ENCODE data around the gene ANK3.

The ANK3 gene

DNA sequence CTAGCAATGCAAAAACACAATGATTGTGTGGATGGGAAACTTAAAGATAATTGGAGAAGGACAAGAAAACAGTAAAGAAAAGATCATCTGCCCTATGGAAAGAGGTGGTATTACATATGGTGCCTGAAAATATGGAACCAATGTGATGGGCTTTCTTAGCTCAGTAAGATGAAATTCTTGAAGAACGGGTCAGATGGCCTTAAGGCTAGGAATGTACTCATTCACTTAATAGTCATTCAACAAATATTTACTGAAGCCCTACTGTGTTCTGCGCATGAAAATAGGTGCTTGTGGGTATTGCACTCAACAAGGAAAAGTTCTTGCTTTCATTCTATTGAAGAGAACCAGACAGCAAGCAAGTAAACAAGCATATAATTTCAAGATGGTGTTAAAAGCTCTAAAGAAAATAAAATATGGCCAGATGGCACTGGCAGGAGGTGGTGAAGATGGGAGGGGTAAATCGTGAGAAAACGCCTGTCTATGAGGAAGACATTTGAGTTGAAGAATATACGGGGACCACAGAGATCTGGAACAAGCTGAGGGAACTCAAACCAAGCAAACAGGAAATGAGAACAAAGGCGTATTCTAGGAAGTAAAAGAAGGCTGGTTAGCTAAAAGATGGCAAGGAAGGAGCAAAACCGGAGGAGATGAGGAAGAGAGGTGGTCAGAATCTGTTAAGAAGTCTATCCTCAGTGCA, 179.7 kb downstream of the ANK3 start:
- no peak for DNase-seq

DNA sequence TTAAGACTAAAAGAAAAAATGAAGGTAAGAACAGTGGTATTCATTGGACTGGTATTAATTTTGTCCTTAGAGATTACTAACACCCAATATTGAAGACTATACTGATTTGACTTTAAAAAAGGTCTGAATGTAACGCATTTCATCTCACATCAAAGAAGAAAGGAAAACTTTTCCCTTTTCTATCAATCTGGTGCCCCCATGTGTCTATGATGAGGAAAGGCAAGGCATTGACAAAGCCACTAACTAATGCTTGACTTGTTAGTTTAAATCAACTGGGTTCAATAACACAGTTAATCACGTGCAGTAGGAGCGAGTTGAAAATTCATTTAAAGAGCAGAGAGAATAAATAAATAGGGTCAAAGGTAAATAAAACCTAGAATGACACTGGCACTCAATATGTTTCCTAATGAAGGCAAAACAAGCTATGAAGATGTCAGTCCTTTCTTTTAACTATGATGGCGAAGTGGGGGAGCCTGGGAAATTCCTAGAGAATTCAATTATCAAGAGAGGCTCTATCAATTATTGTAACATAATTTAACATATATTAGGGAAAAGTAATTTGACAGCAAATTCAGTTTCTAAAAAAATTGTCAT, 180.9 kb downstream of the ANK3 start:
- DNase-seq, result peak; percentile 11 to 55 (median 20)

GRCh38 chr10:60207894-60208293, 181.8 kb downstream of the ANK3 start:
- DNase-seq, result no peak

DNA sequence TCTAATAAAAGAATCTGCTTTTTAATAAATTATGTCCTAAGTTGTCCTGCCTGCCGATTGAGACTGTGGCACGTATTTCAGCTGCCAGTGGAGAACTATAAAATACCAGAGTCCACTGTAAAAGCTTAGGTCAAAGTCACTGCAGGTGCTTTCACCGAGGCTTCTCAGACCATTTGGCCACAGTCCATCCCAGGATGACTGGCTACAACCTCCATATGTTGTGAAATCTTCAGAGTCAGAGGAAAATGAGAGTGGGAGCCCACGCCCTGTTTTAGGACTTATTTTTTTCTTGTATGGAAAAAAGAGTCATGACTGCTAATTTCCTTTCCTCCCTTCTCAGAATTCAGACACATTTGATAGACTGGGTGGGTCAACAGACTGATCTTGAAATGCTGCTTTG, 182.9 kb downstream of the ANK3 start:
- no peak for DNase-seq

DNA sequence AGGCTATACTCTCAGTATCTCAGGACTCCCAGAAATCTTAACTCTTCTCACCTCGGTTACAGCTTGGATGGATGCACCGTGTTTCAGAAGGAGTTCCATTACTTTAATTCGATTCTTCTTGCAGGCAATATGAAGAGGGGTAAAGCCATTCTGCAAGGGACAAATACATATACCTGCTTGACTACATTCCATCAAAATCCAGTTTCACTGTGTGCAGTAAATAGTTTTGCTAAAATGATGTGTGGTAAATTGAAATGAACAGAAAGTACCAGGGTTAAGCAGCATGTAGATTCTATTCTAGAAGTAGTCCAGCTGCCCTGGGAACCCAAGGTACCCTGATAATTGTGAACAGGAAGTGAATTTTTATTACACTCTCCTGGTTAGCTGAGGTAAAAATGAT, 183.9 kb downstream of the ANK3 start:
- DNase-seq, result no peak

GRCh38 chr10:60203993-60204618, 185.6 kb downstream of the ANK3 start:
- DNase-seq, result peak in 2 of 3 experiments; percentile 1 to 31

DNA sequence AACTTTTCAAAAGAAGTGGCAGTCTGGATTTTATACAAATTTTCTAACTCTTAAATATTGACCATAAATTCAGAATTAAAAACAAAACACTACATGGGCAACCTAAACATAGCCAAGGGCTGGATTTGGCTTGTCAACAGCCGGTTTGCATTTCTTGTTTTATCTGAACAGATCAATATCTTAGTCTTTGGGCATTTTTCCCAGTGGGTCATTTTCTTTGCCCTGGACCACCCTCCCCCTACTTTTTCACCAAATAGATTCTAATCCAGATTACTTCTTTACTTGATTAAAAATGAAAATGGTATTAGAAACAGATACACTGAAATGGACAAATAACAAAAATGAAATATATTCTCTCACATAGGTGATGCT, 189.0 kb downstream of the ANK3 start:
- DNase-seq, result no peak

GRCh38 chr10:60200012-60200681, 189.5 kb downstream of the ANK3 start:
- peak in 1 of 3 experiments; percentile 24 for DNase-seq

DNA sequence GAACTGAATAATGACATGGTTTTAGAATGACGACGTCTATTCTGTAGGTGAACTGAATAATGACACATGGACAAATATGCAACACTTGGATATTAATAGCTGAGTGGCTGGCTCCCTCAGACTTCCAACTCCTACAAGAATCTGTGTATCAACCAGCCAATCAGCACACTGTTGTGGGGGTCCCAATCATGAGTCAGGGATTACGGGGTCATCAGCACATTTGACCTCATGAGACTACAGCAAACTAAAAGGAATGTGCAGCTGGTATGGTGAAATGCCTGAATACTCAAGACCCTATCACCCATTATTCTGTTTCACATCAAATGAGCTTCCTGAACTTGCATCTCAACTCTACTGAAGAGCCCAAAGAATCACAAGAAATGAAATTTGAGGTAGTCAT, 192.5 kb downstream of the ANK3 start:
- DNase-seq, result no peak

DNA sequence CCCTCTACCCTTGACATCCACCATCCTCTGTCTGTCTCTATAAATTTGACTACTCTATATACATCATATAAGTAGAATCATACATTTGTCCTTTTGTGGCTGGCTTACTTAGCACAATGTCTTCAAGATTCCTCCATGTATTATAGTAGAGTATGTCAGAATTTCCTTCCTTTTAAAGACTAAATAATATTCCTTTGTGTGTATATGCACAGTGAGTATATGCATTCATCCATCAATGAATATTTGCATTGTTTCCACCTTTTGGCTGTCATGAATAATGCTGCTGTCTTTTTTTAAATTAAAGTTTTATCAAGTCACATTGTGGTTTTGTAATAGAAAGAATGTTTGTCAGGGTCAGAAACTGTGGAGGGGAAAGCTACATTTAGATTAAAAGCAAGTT, 195.3 kb downstream of the ANK3 start:
- no peak for DNase-seq

DNA sequence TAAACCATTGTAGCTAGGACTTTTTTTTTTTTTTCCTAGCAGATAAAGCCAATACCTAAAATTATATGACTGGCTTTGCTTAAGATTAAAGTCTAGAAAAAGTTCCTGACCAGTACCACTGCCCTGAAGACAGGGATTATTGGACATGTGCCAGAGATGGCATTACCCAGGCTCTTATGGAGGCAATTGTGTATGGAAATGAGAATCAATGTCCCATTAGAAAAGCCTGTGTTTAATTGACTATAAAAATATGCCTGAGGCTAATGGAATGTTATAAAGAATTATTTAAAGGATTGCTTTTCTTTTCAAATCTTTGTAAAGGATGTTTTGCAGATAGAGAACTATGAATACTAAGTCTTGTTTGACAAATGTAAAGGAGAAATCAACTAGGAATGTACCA, 196.7 kb downstream of the ANK3 start:
- DNase-seq, result peak in 1 of 3 experiments; percentile 15

GRCh38 chr10:60189861-60190475, 199.7 kb downstream of the ANK3 start:
- DNase-seq, result no peak

DNA sequence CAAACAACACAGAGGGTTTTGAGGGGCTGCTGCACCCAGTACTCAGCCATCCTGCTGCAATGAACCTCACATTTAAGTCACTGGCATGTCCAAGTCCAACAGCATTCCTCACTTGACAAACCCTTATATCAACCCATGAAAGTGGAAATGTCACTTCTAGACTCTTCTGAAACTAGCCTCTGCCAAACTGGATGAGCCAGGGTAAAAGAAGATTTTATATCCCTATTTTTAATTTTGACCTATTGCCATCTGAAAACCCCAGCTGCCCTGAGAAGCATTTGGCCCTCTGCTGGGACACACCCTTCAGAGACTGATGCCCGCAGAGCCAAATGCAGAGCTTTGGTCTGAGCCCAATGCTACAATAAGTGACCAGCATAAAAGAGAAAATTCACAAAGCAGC, 201.1 kb downstream of the ANK3 start:
- DNase-seq, result no peak

- DNase-seq, result no peak
These were observed 202.0 kb downstream of the ANK3 start for GRCh38 chr10:60187691-60188090.

GRCh38 chr10:60186315-60187071, 203.2 kb downstream of the ANK3 start:
- DNase-seq, result no peak

- no peak for DNase-seq
These were observed 204.3 kb downstream of the ANK3 start for GRCh38 chr10:60185421-60185820.

DNA sequence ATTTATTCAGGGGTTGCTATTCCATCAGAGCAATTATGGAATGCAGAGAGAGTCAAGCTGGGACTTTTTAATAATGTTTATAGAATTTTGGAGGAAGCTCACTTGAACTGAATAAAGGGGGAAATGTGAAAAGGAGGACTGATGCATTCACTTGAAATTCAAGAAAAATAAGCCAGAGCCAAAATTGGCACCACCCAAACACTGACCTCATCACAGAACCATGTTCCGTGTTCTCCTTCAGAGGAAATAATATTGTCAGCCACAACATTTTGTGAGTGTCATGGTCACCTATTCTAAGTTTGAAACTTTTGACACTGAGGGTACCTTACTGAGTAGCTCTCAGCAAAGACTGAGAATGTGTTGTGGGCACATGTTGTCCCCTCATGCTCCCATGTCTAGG, 207.0 kb downstream of the ANK3 start:
- DNase-seq, result no peak

GRCh38 chr10:60176925-60177324, 212.8 kb downstream of the ANK3 start:
- DNase-seq, result no peak

DNA sequence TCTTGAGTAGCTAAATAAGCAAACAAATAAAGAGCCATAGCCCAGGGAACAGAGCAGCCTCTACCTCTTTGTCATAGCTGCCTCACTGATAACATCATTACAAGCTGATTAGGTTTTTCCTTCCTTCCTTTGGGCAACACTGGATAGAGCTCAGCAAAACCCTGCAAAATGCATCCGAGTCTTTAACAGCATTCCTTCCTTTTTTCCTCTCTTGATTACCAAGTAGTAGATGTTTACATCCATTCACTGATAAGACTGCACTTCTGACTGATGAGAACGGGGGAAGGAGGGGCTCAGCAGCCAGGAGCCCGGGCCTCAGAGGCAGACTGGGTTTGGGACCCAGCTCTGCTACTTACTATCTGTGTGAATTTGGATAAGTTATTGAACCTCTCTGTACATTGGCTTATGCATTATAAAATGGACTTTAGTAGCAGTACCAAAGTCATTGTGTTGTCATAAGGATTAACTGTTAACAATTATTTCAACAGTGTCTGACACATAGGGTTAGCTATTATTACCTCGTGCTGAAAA, 214.2 kb downstream of the ANK3 start:
- no peak for DNase-seq

GRCh38 chr10:60172363-60172990, 217.2 kb downstream of the ANK3 start:
- DNase-seq, result peak in 1 of 3 experiments; percentile 33

- DNase-seq, result no peak
These were observed 218.2 kb downstream of the ANK3 start for GRCh38 chr10:60171436-60172013.

- no peak for DNase-seq
These were observed 219.4 kb downstream of the ANK3 start for GRCh38 chr10:60170250-60170649.
